Fibroblast of skin of right biceps (primary cell): Measurements from ENCODE around the gene GRID1.
"Not testable (repeated sequence)": the region's sequence is repeated elsewhere in the genome, so short reads cannot be mapped to it uniquely, and the experiment has no call there.

ENCODE experiments used
- DNase-seq: peaks from one replicate; pipeline ENCODE4 v3.0.0-alpha.2; 2013

The GRID1 gene

GRCh38 chr10:86187499-86188239 lies 178.9 kb downstream of the GRID1 start:
- DNase-seq = no peak

- no peak for DNase-seq
Measured at GRCh38 chr10:86186633-86187032, 180.0 kb downstream of the GRID1 start.

- no peak for DNase-seq
Measured at GRCh38 chr10:86182595-86182994, 184.0 kb downstream of the GRID1 start.

- no peak for DNase-seq
Measured at GRCh38 chr10:86182150-86182549, 184.4 kb downstream of the GRID1 start.

GRCh38 chr10:86180861-86181260 lies 185.7 kb downstream of the GRID1 start:
- no peak for DNase-seq

- DNase-seq = no peak
Measured at GRCh38 chr10:86179961-86180360, 186.6 kb downstream of the GRID1 start.

GRCh38 chr10:86179153-86179524 lies 187.5 kb downstream of the GRID1 start:
- no peak for DNase-seq

- peak; percentile 5 for DNase-seq
Measured at GRCh38 chr10:86178401-86179152, 188.0 kb downstream of the GRID1 start.

- DNase-seq = no peak
Measured at GRCh38 chr10:86177537-86178155, 188.9 kb downstream of the GRID1 start.

- no peak for DNase-seq
Measured at GRCh38 chr10:86176850-86177536, 189.6 kb downstream of the GRID1 start.

GRCh38 chr10:86175476-86175875 lies 191.1 kb downstream of the GRID1 start:
- not testable (repeated sequence) for DNase-seq

- DNase-seq = no peak
Measured at GRCh38 chr10:86172301-86172700, 194.3 kb downstream of the GRID1 start.

GRCh38 chr10:86170255-86171108 lies 196.1 kb downstream of the GRID1 start:
- DNase-seq = no peak

- no peak for DNase-seq
Measured at GRCh38 chr10:86169506-86170254, 196.9 kb downstream of the GRID1 start.

- DNase-seq = no peak
Measured at GRCh38 chr10:86169066-86169465, 197.5 kb downstream of the GRID1 start.

- no peak for DNase-seq
Measured at GRCh38 chr10:86168256-86168655, 198.3 kb downstream of the GRID1 start.

- DNase-seq = no peak
Measured at GRCh38 chr10:86167762-86168128, 198.8 kb downstream of the GRID1 start.

GRCh38 chr10:86167121-86167761 lies 199.4 kb downstream of the GRID1 start:
- no peak for DNase-seq

- no peak for DNase-seq
Measured at GRCh38 chr10:86165666-86166065, 200.9 kb downstream of the GRID1 start.

GRCh38 chr10:86164960-86165630 lies 201.5 kb downstream of the GRID1 start:
- DNase-seq = no peak
